HepG2 (cell line): ENCODE data around the gene SRC. TPM values are rescaled to one million over a fixed set of nuclear protein-coding genes. Genes with fewer than 3 reads are reported as not detected.
A peak's percentile ranks its signal among the peaks of the same experiment; 100 is the strongest.

Experiments used
- ATAC-seq: fragments of 200-7000 bp; cut with Tn5 transposase; 3 replicates; pipeline ENCODE4 v1.9.1; 2020; ENCODE audit warnings: mild to moderate bottlenecking, moderate library complexity
- BruUV-seq: library from RNA; stranded (reverse); fragments of 400-500 nt; replicated peaks from 2 replicates; lab custom pipeline; 2021; lab: Mats Ljungman, UMichigan
- CTCF ChIA-PET: fragments of 300-600 bp; formaldehyde crosslinking; extraction: SDS; loops from one replicate; lab custom pipeline; 2021; ENCODE audit warnings: low total read pairs, inconsistent platforms, low intra/inter-chr PET ratio; lab: Yijun Ruan, JAX
- POLR2A ChIA-PET: fragments of 350-600 bp; sonication (Branson Sonifier 250); formaldehyde crosslinking; loops from one replicate; lab custom pipeline; 2020; ENCODE audit warnings: antibody characterized with exemption, inconsistent platforms; lab: Yijun Ruan, JAX
- DNase-seq: peaks from one replicate; pipeline ENCODE4 v3.0.0-alpha.2; 2015; ENCODE audit warnings: low spot score
- FAIRE-seq: peaks from 3 replicates; lab custom pipeline; 2011; peaks lifted over from hg19 to GRCh38; lab: Jason Lieb, UNC
- H2AFZ ChIP-seq: one replicate; pipeline ENCODE4 v1.6.1; 2011; ENCODE audit warnings: low read length, inconsistent platforms
- H3K27ac ChIP-seq: fragments of 300-600 bp; 3 replicates; pipeline ENCODE4 v1.8.0; 2011; ENCODE audit warnings: mixed run types, mild to moderate bottlenecking, mixed read lengths, low read length, inconsistent platforms; ENCODE audit not compliant: insufficient read depth; ENCODE audit errors: extremely low read length
- H3K27me3 ChIP-seq, 2 experiments: fragments of 200-600 bp in 1 of 2; 2 replicates in 1 of 2; 3 replicates in 1 of 2; pipeline versions ENCODE4 v1.6.0 to v1.8.0; 2011; ENCODE audit warnings: low read length in 2 of 2, mild to moderate bottlenecking in 2 of 2, moderate library complexity in 2 of 2, inconsistent platforms in 1 of 2; ENCODE audit not compliant: insufficient read depth in 2 of 2, control insufficient read depth in 1 of 2
- H3K36me3 ChIP-seq, 2 experiments: fragments of 200-600 bp in 1 of 2; replicated peaks in 1 of 2; 2 replicates in 1 of 2; 3 replicates in 1 of 2; pipeline versions ENCODE4 v1.5.1 to v1.8.0; 2011; ENCODE audit warnings: low read length in 2 of 2, inconsistent platforms in 1 of 2; ENCODE audit not compliant: insufficient read depth in 2 of 2, control insufficient read depth in 1 of 2
- H3K4me1 ChIP-seq: 2 replicates; pipeline ENCODE4 v1.5.1; 2012; ENCODE audit warnings: low read length, inconsistent platforms; ENCODE audit not compliant: insufficient read depth
- H3K4me2 ChIP-seq: 2 replicates; pipeline ENCODE4 v1.6.0; 2011; ENCODE audit warnings: low read depth, low read length, inconsistent platforms
- H3K4me3 ChIP-seq, 3 experiments: fragments of 200-600 bp in 1 of 3; sonication (generic), shearing (Covaris generic) in 1 of 3; replicated peaks in 1 of 3; 2 replicates each; pipeline ENCODE4 v1.5.1; 2011 to 2016; ENCODE audit warnings: low read length in 3 of 3, inconsistent platforms in 2 of 3, low read depth in 2 of 3, mild to moderate bottlenecking in 2 of 3, control low read depth in 1 of 3, mixed read lengths in 1 of 3; ENCODE audit not compliant: insufficient read depth in 1 of 3
- H3K79me2 ChIP-seq: one replicate; pipeline ENCODE4 v1.6.1; 2011; ENCODE audit warnings: low read length, inconsistent platforms; ENCODE audit not compliant: insufficient read depth
- H3K9ac ChIP-seq: 2 replicates; pipeline ENCODE4 v1.6.0; 2011; ENCODE audit warnings: mild to moderate bottlenecking, low read depth, low read length, inconsistent platforms; ENCODE audit not compliant: insufficient read depth
- H3K9me3 ChIP-seq: 2 replicates; pipeline ENCODE4 v1.5.1; 2012; ENCODE audit warnings: mild to moderate bottlenecking, low read length
- H4K20me1 ChIP-seq: 2 replicates; pipeline ENCODE4 v1.6.0; 2011; ENCODE audit warnings: inconsistent platforms, mild to moderate bottlenecking, low read length, moderate library complexity; ENCODE audit not compliant: insufficient read depth
- CREB1 ChIP-seq, 2 experiments: fragments of 450-650 bp in 1 of 2; IDR thresholded peaks; 2 replicates each; pipeline ENCODE4 v1.6.1; 2016 to 2017; ENCODE audit warnings: control low read depth in 1 of 2, mild to moderate bottlenecking in 1 of 2, missing compliant biosample characterization in 1 of 2, missing genetic modification characterization in 1 of 2
- FOXK1 ChIP-seq: sonication (generic); formaldehyde crosslinking; IDR thresholded peaks from 2 replicates; pipeline ENCODE4 v1.4.0; 2020; ENCODE audit warnings: low read depth, missing genetic modification reagents, borderline replicate concordance
- KMT2A ChIP-seq: sonication (generic); formaldehyde crosslinking; IDR thresholded peaks from 2 replicates; pipeline ENCODE4 v1.4.0; 2020; ENCODE audit warnings: missing genetic modification reagents
- PITX1 ChIP-seq: sonication (generic); formaldehyde crosslinking; IDR thresholded peaks from 2 replicates; pipeline ENCODE4 v1.5.1; 2020; ENCODE audit warnings: mild to moderate bottlenecking, missing genetic modification reagents
- POLR2G ChIP-seq: fragments of 200-400 bp; formaldehyde crosslinking; IDR thresholded peaks from 2 replicates; pipeline ENCODE4 v1.6.1; 2018; ENCODE audit warnings: mild to moderate bottlenecking, low read depth, low read length, moderate library complexity
- RAD21 ChIP-seq: fragments of 450-650 bp; formaldehyde crosslinking; IDR thresholded peaks from 2 replicates; pipeline ENCODE4 v1.5.0; 2020; ENCODE audit warnings: mild to moderate bottlenecking
- WGBS: methylation state at CpG from one replicate; pipeline ENCODE4 v1.1.6; 2017; ENCODE audit warnings: low lambda C conversion rate; 5-methylcytosine and 5-hydroxymethylcytosine counted together
- in situ Hi-C: cut with HindIII; loops from 2 replicates; pipeline ENCODE4 v1.10.0; 2017; ENCODE audit warnings: low pct_unique_long_range_greater_than_20kb; ENCODE audit not compliant: extremely low pct_ligation_motif_present
- intact Hi-C: fragments of 100-400 bp; cut with micrococcal nuclease; formaldehyde crosslinking; loops from one replicate; pipeline ENCODE4 v1.10.0; 2022; ENCODE audit not compliant: unreplicated experiment
- polyA plus RNA-seq, 8 experiments: library from polyadenylated mRNA; depleted of rRNA in 3 of 8; stranded (reverse) in 7 of 8; unstranded in 1 of 8; fragments of >200 nt; fragmentation: Illumina TruSeq in 4 of 8; extraction: Trizol in 4 of 8; gene quantifications; 2 replicates each; pipeline versions ENCODE4 v1.2.1 to v1.2.3, GENCODE V29; 2011 to 2016; ENCODE audit warnings: low read depth in 4 of 8, missing spikeins in 1 of 8, mixed read lengths in 1 of 8; ENCODE audit not compliant: insufficient read depth in 1 of 8
- total RNA-seq, 5 experiments: library from RNA; depleted of rRNA; stranded (reverse); fragments of >200 nt; fragmentation: Illumina TruSeq; extraction: Trizol; gene quantifications; 2 replicates each; pipeline ENCODE4 v1.2.3, GENCODE V29; 2016; ENCODE audit warnings: low read depth in 1 of 5
- TF ChIP-seq, protein P1 (sequence below): sonication (generic); formaldehyde crosslinking; IDR thresholded peaks from 2 replicates; pipeline ENCODE4 v1.4.0; 2020; ENCODE audit warnings: mild to moderate bottlenecking, missing genetic modification reagents

SRC gene
- total and polyA plus RNA-seq, 2 of the 13 experiments (the other 11 are each of a cell fraction or from before 2014, with no cell fraction given): 54.7 to 192 TPM

DNA sequence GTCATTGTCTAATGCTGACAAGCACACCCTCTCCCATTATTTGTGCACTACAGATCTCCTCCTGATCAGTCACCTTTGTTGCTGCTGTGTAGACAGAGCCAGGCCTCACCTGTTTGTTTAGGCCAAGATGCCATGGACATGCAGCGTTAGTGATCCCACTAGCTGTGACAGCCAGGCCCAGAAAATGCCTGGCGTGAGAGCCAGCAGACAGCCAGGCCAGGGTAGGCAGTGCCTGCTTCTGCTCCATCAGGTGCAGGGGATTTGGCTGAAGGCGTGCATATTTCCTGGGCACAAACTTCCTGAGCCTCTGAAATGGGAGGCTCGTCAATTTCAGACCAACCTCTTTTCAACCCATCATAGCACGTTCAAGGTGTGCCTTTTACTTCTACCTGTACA, 29.2 kb upstream of the SRC start:
- Histone ChIP-seq H2AFZ (no peak overlapping the region), H4K20me1 (no peaks in the 10 kb centered on the region; the same call in 1 of the 2 replicates), H3K9ac (no peak overlapping the region), H3K9me3 (no peaks in the 10 kb centered on the region), H3K4me3 (no peak overlapping the region), H3K4me2 (no peak overlapping the region), H3K27ac (no peak overlapping the region), H3K4me1 (no peaks in the 10 kb centered on the region), H3K36me3 (peaks cover 18 to 34% of the 10 kb centered on the region in 2 experiments), H3K27me3 (no peaks in the 10 kb centered on the region), H3K79me2 (no peaks in the 10 kb centered on the region)
- POLR2A ChIA-PET: interaction anchor here (2.3 kb wide), 1 partner anchor 28 kb away, joined by 7 read pairs; the partner anchor contains the start of gene MANBAL
- BruUV-seq: TSS peak; percentile 48
- in situ Hi-C loops (no loop called here), intact Hi-C loops (no loop called here)
- ATAC-seq: no peak
- no peak for TF ChIP-seq FOXK1 (CRISPR knock-in tag)
- TF ChIP-seq, protein P1, sequence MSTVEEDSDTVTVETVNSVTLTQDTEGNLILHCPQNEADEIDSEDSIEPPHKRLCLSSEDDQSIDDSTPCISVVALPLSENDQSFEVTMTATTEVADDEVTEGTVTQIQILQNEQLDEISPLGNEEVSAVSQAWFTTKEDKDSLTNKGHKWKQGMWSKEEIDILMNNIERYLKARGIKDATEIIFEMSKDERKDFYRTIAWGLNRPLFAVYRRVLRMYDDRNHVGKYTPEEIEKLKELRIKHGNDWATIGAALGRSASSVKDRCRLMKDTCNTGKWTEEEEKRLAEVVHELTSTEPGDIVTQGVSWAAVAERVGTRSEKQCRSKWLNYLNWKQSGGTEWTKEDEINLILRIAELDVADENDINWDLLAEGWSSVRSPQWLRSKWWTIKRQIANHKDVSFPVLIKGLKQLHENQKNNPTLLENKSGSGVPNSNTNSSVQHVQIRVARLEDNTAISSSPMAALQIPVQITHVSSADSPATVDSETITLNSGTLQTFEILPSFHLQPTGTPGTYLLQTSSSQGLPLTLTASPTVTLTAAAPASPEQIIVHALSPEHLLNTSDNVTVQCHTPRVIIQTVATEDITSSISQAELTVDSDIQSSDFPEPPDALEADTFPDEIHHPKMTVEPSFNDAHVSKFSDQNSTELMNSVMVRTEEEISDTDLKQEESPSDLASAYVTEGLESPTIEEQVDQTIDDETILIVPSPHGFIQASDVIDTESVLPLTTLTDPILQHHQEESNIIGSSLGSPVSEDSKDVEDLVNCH (CRISPR knock-in tag): no peak
- TF ChIP-seq KMT2A (CRISPR knock-in tag): no peak
- no peak for TF ChIP-seq CREB1 (IDR thresholded peaks at IDR 0.05)
- TF ChIP-seq CREB1 (CRISPR knock-in tag; IDR thresholded peaks at IDR 0.05): no peak
- TF ChIP-seq PITX1: no peak
- TF ChIP-seq POLR2G: no peak
- TF ChIP-seq RAD21: no peak
- WGBS: 90% methylated on average over 5 of the region's 5 CpGs
- CTCF ChIA-PET: no interaction called here
- no peak for FAIRE-seq
- DNase-seq: no peak
